OCI-LY1 (cell line): Measurements from ENCODE around the gene SLC35F3.

ENCODE experiments used
- H2AFZ ChIP-seq: fragments of 200-600 bp; sonication (generic), shearing (Covaris generic); 2 replicates; pipeline ENCODE4 v1.6.0; 2014; ENCODE audit warnings: antibody characterized with exemption, mild to moderate bottlenecking, low read length
- H3F3A ChIP-seq: fragments of 200-600 bp; sonication (generic), shearing (Covaris generic); 2 replicates; pipeline ENCODE4 v1.6.0; 2014; ENCODE audit warnings: mild to moderate bottlenecking, antibody characterized with exemption, low read length, moderate library complexity; ENCODE audit not compliant: insufficient read depth
- H3K27ac ChIP-seq: fragments of 200-600 bp; sonication (generic); 2 replicates; pipeline ENCODE4 v1.5.1; 2014; ENCODE audit warnings: low read length, mixed run types, mild to moderate bottlenecking, low read depth; ENCODE audit not compliant: poor library complexity, severe bottlenecking
- H3K27me3 ChIP-seq: fragments of 200-600 bp; sonication (generic); 2 replicates; pipeline ENCODE4 v1.6.0; 2014; ENCODE audit warnings: antibody characterized with exemption, mild to moderate bottlenecking, low read length, moderate library complexity; ENCODE audit not compliant: insufficient read depth
- H3K36me3 ChIP-seq: fragments of 200-600 bp; sonication (generic); 2 replicates; pipeline ENCODE4 v1.6.1; 2014; ENCODE audit warnings: mild to moderate bottlenecking, antibody characterized with exemption, low read length, moderate library complexity, mixed read lengths; ENCODE audit not compliant: insufficient read depth
- H3K4me1 ChIP-seq: fragments of 200-600 bp; sonication (generic); 2 replicates; pipeline ENCODE4 v1.5.1; 2014; ENCODE audit warnings: mild to moderate bottlenecking, low read length, moderate library complexity; ENCODE audit not compliant: insufficient read depth, severe bottlenecking
- H3K4me2 ChIP-seq: fragments of 200-600 bp; sonication (generic), shearing (Covaris generic); 2 replicates; pipeline ENCODE4 v1.6.1; 2014; ENCODE audit warnings: low read length
- H3K4me3 ChIP-seq: fragments of 200-600 bp; sonication (generic); 2 replicates; pipeline ENCODE4 v1.5.1; 2014; ENCODE audit warnings: low read length, low read depth, mild to moderate bottlenecking, mixed read lengths; ENCODE audit not compliant: poor library complexity, severe bottlenecking
- H3K79me2 ChIP-seq: fragments of 200-600 bp; shearing (Covaris generic); 2 replicates; pipeline ENCODE4 v1.6.1; 2016; ENCODE audit warnings: mixed run types, low read length, mixed read lengths; ENCODE audit not compliant: insufficient read depth
- H3K9ac ChIP-seq: fragments of 200-600 bp; sonication (generic), shearing (Covaris generic); 2 replicates; pipeline ENCODE4 v1.6.1; 2014; ENCODE audit warnings: mild to moderate bottlenecking, low read length, mixed read lengths
- H3K9me2 ChIP-seq: fragments of 200-600 bp; sonication (generic), shearing (Covaris generic); 2 replicates; pipeline ENCODE4 v1.6.1; 2014; ENCODE audit warnings: low read depth, mild to moderate bottlenecking, low read length, mixed read lengths
- H3K9me3 ChIP-seq: fragments of 200-600 bp; shearing (Covaris generic); 2 replicates; pipeline ENCODE4 v1.6.1; 2014; ENCODE audit warnings: low read length, mixed read lengths
- H4K20me1 ChIP-seq: fragments of 200-600 bp; sonication (generic), shearing (Covaris generic); 2 replicates; pipeline ENCODE4 v1.6.0; 2016; ENCODE audit warnings: mild to moderate bottlenecking, low read length; ENCODE audit not compliant: insufficient read depth
- EZH2 ChIP-seq: fragments of 200-600 bp; sonication (generic), shearing (Covaris generic); IDR thresholded peaks from 2 replicates; pipeline ENCODE4 v1.8.0; 2017; ENCODE audit warnings: borderline replicate concordance, mixed run types, mild to moderate bottlenecking, antibody characterized with exemption, low read length, moderate library complexity, mixed read lengths
- TF ChIP-seq, protein P1 (sequence below): fragments of 200-600 bp; sonication (generic), shearing (Covaris generic); IDR thresholded peaks from 2 replicates; pipeline ENCODE4 v1.5.1; 2017; ENCODE audit warnings: mild to moderate bottlenecking, antibody characterized with exemption, low read length, moderate library complexity, mixed read lengths

Gene SLC35F3

DNA sequence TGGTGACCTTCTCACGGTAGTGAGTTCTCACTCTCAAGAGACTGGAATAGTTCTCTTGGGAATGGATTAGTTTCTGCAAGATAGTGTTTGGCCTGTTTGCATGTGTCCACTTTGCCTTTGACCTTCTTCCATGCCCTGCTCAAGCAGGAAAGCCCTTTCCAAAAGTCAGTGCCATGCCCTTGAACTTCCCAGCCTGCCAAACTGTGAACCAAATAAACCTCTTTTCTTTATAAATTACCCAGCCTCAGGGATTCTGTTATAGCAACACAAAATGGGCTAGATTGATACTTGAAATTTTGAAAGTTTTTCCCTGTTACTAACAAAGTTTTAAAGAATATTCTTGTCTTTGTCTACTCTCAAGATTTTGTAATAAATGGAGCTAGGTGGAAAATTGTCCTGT lies 139.6 kb downstream of the SLC35F3 start:
- H3K9me3 ChIP-seq: no peaks in the 10 kb centered on the region
- no peaks in the 10 kb centered on the region for H3F3A ChIP-seq
- H3K27ac ChIP-seq: no peak overlapping the region
- no peak overlapping the region for H3K9ac ChIP-seq
- no peaks in the 10 kb centered on the region for H3K36me3 ChIP-seq
- H3K4me2 ChIP-seq: no peak overlapping the region
- no peak overlapping the region for H3K4me3 ChIP-seq
- H3K4me1 ChIP-seq: no peaks in the 10 kb centered on the region
- no peaks in the 10 kb centered on the region for H3K79me2 ChIP-seq
- H3K27me3 ChIP-seq: no peaks in the 10 kb centered on the region
- no peaks in the 10 kb centered on the region for H4K20me1 ChIP-seq
- no peaks in the 10 kb centered on the region for H3K9me2 ChIP-seq
- H2AFZ ChIP-seq: no peak overlapping the region
- TF ChIP-seq, protein P1, sequence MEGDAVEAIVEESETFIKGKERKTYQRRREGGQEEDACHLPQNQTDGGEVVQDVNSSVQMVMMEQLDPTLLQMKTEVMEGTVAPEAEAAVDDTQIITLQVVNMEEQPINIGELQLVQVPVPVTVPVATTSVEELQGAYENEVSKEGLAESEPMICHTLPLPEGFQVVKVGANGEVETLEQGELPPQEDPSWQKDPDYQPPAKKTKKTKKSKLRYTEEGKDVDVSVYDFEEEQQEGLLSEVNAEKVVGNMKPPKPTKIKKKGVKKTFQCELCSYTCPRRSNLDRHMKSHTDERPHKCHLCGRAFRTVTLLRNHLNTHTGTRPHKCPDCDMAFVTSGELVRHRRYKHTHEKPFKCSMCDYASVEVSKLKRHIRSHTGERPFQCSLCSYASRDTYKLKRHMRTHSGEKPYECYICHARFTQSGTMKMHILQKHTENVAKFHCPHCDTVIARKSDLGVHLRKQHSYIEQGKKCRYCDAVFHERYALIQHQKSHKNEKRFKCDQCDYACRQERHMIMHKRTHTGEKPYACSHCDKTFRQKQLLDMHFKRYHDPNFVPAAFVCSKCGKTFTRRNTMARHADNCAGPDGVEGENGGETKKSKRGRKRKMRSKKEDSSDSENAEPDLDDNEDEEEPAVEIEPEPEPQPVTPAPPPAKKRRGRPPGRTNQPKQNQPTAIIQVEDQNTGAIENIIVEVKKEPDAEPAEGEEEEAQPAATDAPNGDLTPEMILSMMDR: no peak
- TF ChIP-seq EZH2: no peak

DNA sequence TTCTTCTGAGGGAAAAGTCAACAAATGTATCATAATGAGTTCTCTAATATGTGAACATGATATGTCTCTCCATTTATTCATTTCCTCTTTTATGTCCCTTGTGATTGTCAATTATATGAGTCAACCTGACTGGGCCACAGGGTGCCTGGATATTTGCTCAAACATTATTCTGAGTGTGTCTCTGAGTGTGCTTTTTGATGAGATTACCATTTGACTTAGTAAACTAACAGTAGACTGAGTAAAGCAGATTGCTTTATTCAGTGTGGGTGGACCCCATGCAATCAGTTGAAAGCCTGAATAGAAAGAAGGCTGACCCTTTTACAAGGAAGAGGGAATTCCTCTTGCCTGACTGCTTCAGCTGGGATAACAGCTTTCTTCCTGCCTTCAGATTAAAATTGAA lies 142.6 kb downstream of the SLC35F3 start:
- no peaks in the 10 kb centered on the region for H3K79me2 ChIP-seq
- no peaks in the 10 kb centered on the region for H3K9me3 ChIP-seq
- H3K27ac ChIP-seq: no peak overlapping the region
- H3K36me3 ChIP-seq: no peaks in the 10 kb centered on the region
- no peak overlapping the region for H3K9ac ChIP-seq
- H3K27me3 ChIP-seq: no peaks in the 10 kb centered on the region
- H3F3A ChIP-seq: no peaks in the 10 kb centered on the region
- no peaks in the 10 kb centered on the region for H3K9me2 ChIP-seq
- H4K20me1 ChIP-seq: no peaks in the 10 kb centered on the region
- H2AFZ ChIP-seq: no peak overlapping the region
- H3K4me3 ChIP-seq: no peak overlapping the region
- no peak for TF ChIP-seq EZH2
- TF ChIP-seq, protein P1: no peak
- no peaks in the 10 kb centered on the region for H3K4me1 ChIP-seq
- H3K4me2 ChIP-seq: no peak overlapping the region

DNA sequence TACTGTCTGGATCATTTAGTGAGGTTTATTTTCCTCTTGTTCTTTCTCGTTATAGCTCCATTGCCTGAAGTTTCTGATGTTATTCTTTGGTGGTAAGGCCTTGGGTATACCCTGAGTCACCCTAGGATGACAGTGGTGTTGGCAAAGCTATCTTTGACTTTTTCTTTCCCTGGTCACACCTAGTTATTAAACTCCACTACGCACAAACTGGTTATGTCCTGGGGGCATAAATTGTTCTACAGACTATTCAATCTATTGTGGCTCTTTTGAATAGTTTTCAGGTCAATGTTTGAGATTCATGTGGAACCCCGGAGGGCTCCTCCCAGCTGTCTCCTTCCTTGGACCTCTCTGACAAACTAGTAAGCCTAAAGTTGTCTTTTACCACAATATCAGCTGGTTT lies 157.7 kb downstream of the SLC35F3 start:
- Histone ChIP-seq H3K27me3 (no peaks in the 10 kb centered on the region), H3K9me3 (no peaks in the 10 kb centered on the region), H3K4me3 (no peak overlapping the region), H3K9ac (no peak overlapping the region), H3K36me3 (no peaks in the 10 kb centered on the region), H3K9me2 (no peaks in the 10 kb centered on the region), H4K20me1 (no peaks in the 10 kb centered on the region), H2AFZ (no peak overlapping the region), H3K4me1 (no peaks in the 10 kb centered on the region), H3K79me2 (no peaks in the 10 kb centered on the region), H3K27ac (no peak overlapping the region), H3F3A (no peaks in the 10 kb centered on the region), H3K4me2 (no peak overlapping the region)
- TF ChIP-seq, protein P1: no peak
- no peak for TF ChIP-seq EZH2
